Retinal pigment epithelial cell (primary cell): ENCODE measurements around the gene POLR3G.

Experiments used
- DNase-seq: peaks from one replicate; pipeline ENCODE4 v3.0.0-alpha.2; 2010; ENCODE audit warnings: low read depth
- H3K4me3 ChIP-seq: 2 replicates; pipeline ENCODE4 v1.5.1; 2011; ENCODE audit warnings: mild to moderate bottlenecking, low read length, control low read depth, moderate library complexity
- CTCF ChIP-seq: conservative IDR thresholded peaks from 2 replicates; pipeline ENCODE4 v1.5.1; 2011; ENCODE audit warnings: low read depth, low read length, control low read depth, inconsistent platforms

POLR3G gene

GRCh38 chr5:90534922-90535321 is 60.3 kb downstream of the POLR3G start:
- no peak for DNase-seq
- no peak overlapping the region for H3K4me3 ChIP-seq
- no peak for TF ChIP-seq CTCF

GRCh38 chr5:90542827-90543519 is 68.3 kb downstream of the POLR3G start:
- H3K4me3 ChIP-seq, result no peak overlapping the region
- TF ChIP-seq CTCF, result no peak
- DNase-seq, result no peak

GRCh38 chr5:90545511-90545910 is 70.8 kb downstream of the POLR3G start:
- no peak for TF ChIP-seq CTCF
- DNase-seq, result no peak
- no peak overlapping the region for H3K4me3 ChIP-seq

GRCh38 chr5:90546216-90546837 is 71.7 kb downstream of the POLR3G start:
- TF ChIP-seq CTCF, result no peak
- no peak for DNase-seq

GRCh38 chr5:90547072-90547536 is 72.4 kb downstream of the POLR3G start:
- no peak for DNase-seq
- TF ChIP-seq CTCF, result no peak
- H3K4me3 ChIP-seq, result no peak overlapping the region

More at GRCh38 chr5:90546216-90546837, 71.7 kb downstream of the POLR3G start:
- no peak overlapping the region for H3K4me3 ChIP-seq

- no peak for DNase-seq
- no peak overlapping the region for H3K4me3 ChIP-seq
- no peak for TF ChIP-seq CTCF
These were observed 73.5 kb downstream of the POLR3G start for GRCh38 chr5:90548069-90548593.

- TF ChIP-seq CTCF, result no peak
- no peak for DNase-seq
- H3K4me3 ChIP-seq, result no peak overlapping the region
These were observed 74.6 kb downstream of the POLR3G start for GRCh38 chr5:90549223-90549622.
